H1 (cell line): ENCODE results near the gene DRAM1. TPM values are rescaled to one million over a fixed set of nuclear protein-coding genes. Genes with fewer than 3 reads are reported as not detected.

Source experiments
- CTCF ChIA-PET: fragments of 300-600 bp; sonication (Branson Sonifier 250); formaldehyde crosslinking; loops from one replicate; lab custom pipeline; 2021; ENCODE audit not compliant: partially characterized antibody; lab: Charles Lee
- POLR2A ChIA-PET: fragments of 300-600 bp; sonication (Branson Sonifier 250); formaldehyde crosslinking; loops from one replicate; lab custom pipeline; 2021; ENCODE audit warnings: inconsistent platforms; ENCODE audit not compliant: partially characterized antibody; lab: Charles Lee
- DNase-seq, 2 experiments: peaks; one replicate each; pipeline versions ENCODE4 v3.0.0 to v3.0.0-alpha.2; 2010 to 2022; ENCODE audit warnings: low spot score in 2 of 2, low read depth in 1 of 2, mixed read lengths in 1 of 2
- FAIRE-seq: peaks from 2 replicates; lab custom pipeline; 2011; peaks lifted over from hg19 to GRCh38; lab: Jason Lieb, UNC
- H2AFZ ChIP-seq: 2 replicates; pipeline ENCODE4 v1.8.1; 2012; ENCODE audit warnings: low read length, inconsistent platforms
- H2AK5ac ChIP-seq: 2 replicates; pipeline ENCODE4 v1.6.1; 2013; ENCODE audit warnings: low read depth, low read length
- H2BK120ac ChIP-seq: replicated peaks from 2 replicates; pipeline ENCODE3; 2013; ENCODE audit warnings: low read depth, low read length, inconsistent platforms
- H2BK12ac ChIP-seq: 2 replicates; pipeline ENCODE4 v1.6.1; 2013; ENCODE audit warnings: low read depth, low read length
- H2BK15ac ChIP-seq: 2 replicates; pipeline ENCODE4 v1.6.1; 2013; ENCODE audit warnings: low read length
- H2BK20ac ChIP-seq: 2 replicates; pipeline ENCODE4 v1.6.1; 2013; ENCODE audit warnings: low read length
- H2BK5ac ChIP-seq: 2 replicates; pipeline ENCODE4 v1.6.1; 2013; ENCODE audit warnings: low read depth, low read length
- H3K14ac ChIP-seq: 2 replicates; pipeline ENCODE4 v1.6.1; 2013; ENCODE audit warnings: inconsistent platforms; ENCODE audit not compliant: insufficient read length
- H3K18ac ChIP-seq: 2 replicates; pipeline ENCODE4 v1.6.1; 2013; ENCODE audit warnings: low read length; ENCODE audit errors: extremely low read depth
- H3K23ac ChIP-seq: 2 replicates; pipeline ENCODE4 v1.6.1; 2013; ENCODE audit warnings: inconsistent platforms; ENCODE audit not compliant: insufficient read length
- H3K23me2 ChIP-seq: 2 replicates; pipeline ENCODE4 v1.6.1; 2013; ENCODE audit warnings: low read depth, low read length
- H3K27ac ChIP-seq: 2 replicates; pipeline ENCODE4 v1.6.1; 2011; ENCODE audit warnings: low read depth, low read length, inconsistent platforms
- H3K27me3 ChIP-seq, 4 experiments: replicated peaks in 1 of 4; 1 replicate in 1 of 4; 2 replicates in 3 of 4; pipeline versions ENCODE4 v1.6.1 to v1.8.1; 2011 to 2013; ENCODE audit warnings: low read length in 3 of 4, mild to moderate bottlenecking in 3 of 4, inconsistent platforms in 2 of 4, mixed read lengths in 2 of 4, moderate library complexity in 1 of 4; ENCODE audit not compliant: control insufficient read depth in 3 of 4, insufficient read depth in 3 of 4; ENCODE audit errors: extremely low read depth in 1 of 4
- H3K36me3 ChIP-seq, 4 experiments: 2 replicates each; pipeline versions ENCODE4 v1.6.1 to v1.8.1; 2011 to 2013; ENCODE audit warnings: mild to moderate bottlenecking in 4 of 4, low read length in 3 of 4, moderate library complexity in 2 of 4, control low read depth in 1 of 4, inconsistent platforms in 1 of 4; ENCODE audit not compliant: insufficient read depth in 4 of 4, control insufficient read depth in 2 of 4
- H3K4ac ChIP-seq: replicated peaks from 2 replicates; pipeline ENCODE3; 2013; ENCODE audit warnings: low read length, low read depth, mixed read lengths, inconsistent platforms; ENCODE audit not compliant: insufficient read length
- H3K4me1 ChIP-seq, 4 experiments: replicated peaks in 1 of 4; 1 replicate in 1 of 4; 2 replicates in 3 of 4; pipeline versions ENCODE4 v1.6.1 to v1.8.1; 2011 to 2013; ENCODE audit warnings: low read length in 3 of 4, inconsistent platforms in 2 of 4, mixed read lengths in 1 of 4; ENCODE audit not compliant: insufficient read depth in 4 of 4, control insufficient read depth in 3 of 4
- H3K4me2 ChIP-seq, 2 experiments: 2 replicates each; pipeline versions ENCODE4 v1.6.1 to v1.8.1; 2011 to 2013; ENCODE audit warnings: low read depth in 2 of 2, low read length in 2 of 2, control low read depth in 1 of 2, inconsistent platforms in 1 of 2, mild to moderate bottlenecking in 1 of 2; ENCODE audit not compliant: insufficient read depth in 1 of 2
- H3K4me3 ChIP-seq, 4 experiments: fragments of 200-600, 300-600 bp in 1 of 4; sonication (generic), shearing (Covaris generic), sonication (Bioruptor Twin) in 1 of 4; 2 replicates each; pipeline versions ENCODE4 v1.5.1 to v1.8.1; 2011 to 2016; ENCODE audit warnings: low read length in 4 of 4, low read depth in 3 of 4, control low read depth in 2 of 4, inconsistent platforms in 2 of 4, mild to moderate bottlenecking in 2 of 4, mixed read lengths in 1 of 4, moderate library complexity in 1 of 4; ENCODE audit not compliant: insufficient read depth in 2 of 4; ENCODE audit errors: extremely low read depth in 1 of 4
- H3K56ac ChIP-seq: replicated peaks from 2 replicates; pipeline ENCODE3; 2013; ENCODE audit warnings: low read depth, mild to moderate bottlenecking, mixed read lengths, low read length, inconsistent platforms; ENCODE audit not compliant: insufficient read length
- H3K79me1 ChIP-seq: 2 replicates; pipeline ENCODE4 v1.6.1; 2013; ENCODE audit warnings: low read depth, low read length, control low read depth
- H3K79me2 ChIP-seq, 2 experiments: 2 replicates each; pipeline versions ENCODE4 v1.6.1 to v1.8.1; 2012 to 2013; ENCODE audit warnings: low read length in 2 of 2, mild to moderate bottlenecking in 2 of 2, inconsistent platforms in 1 of 2; ENCODE audit not compliant: insufficient read depth in 2 of 2, control insufficient read depth in 1 of 2
- H3K9ac ChIP-seq, 4 experiments: replicated peaks in 1 of 4; 1 replicate in 1 of 4; 2 replicates in 3 of 4; pipeline versions ENCODE4 v1.6.1 to v1.8.1; 2011 to 2013; ENCODE audit warnings: low read depth in 3 of 4, low read length in 3 of 4, control low read depth in 2 of 4, mild to moderate bottlenecking in 2 of 4, moderate library complexity in 2 of 4, inconsistent platforms in 1 of 4; ENCODE audit errors: extremely low read depth in 1 of 4
- H3K9me3 ChIP-seq, 2 experiments: 2 replicates each; pipeline versions ENCODE4 v1.6.1 to v1.8.1; 2012 to 2013; ENCODE audit warnings: mild to moderate bottlenecking in 2 of 2, moderate library complexity in 2 of 2, control low read depth in 1 of 2, inconsistent platforms in 1 of 2, low read depth in 1 of 2, low read length in 1 of 2, mixed read lengths in 1 of 2; ENCODE audit not compliant: insufficient read depth in 2 of 2
- H4K20me1 ChIP-seq, 2 experiments: replicated peaks in 1 of 2; 2 replicates each; pipeline versions ENCODE3 to v1.8.1; 2011 to 2013; ENCODE audit warnings: inconsistent platforms in 2 of 2, low read length in 2 of 2, mild to moderate bottlenecking in 1 of 2; ENCODE audit not compliant: insufficient read depth in 2 of 2, control insufficient read depth in 1 of 2
- H4K5ac ChIP-seq: 2 replicates; pipeline ENCODE4 v1.6.1; 2013; ENCODE audit warnings: low read length, low read depth, mixed read lengths, inconsistent platforms; ENCODE audit not compliant: insufficient read length
- H4K8ac ChIP-seq: 2 replicates; pipeline ENCODE4 v1.8.0; 2013; ENCODE audit warnings: mild to moderate bottlenecking, moderate library complexity, low read length, inconsistent platforms; ENCODE audit not compliant: insufficient read depth; ENCODE audit errors: extremely low read depth
- H4K91ac ChIP-seq: replicated peaks from 2 replicates; pipeline ENCODE3; 2013; ENCODE audit warnings: low read length, mixed read lengths, inconsistent platforms; ENCODE audit not compliant: insufficient read length
- CHD1 ChIP-seq: IDR thresholded peaks from 2 replicates; pipeline ENCODE4 v1.6.1; 2012; ENCODE audit warnings: low read depth, low read length, improper control_type of control experiment
- EP300 ChIP-seq, 2 experiments: IDR thresholded peaks; 1 replicate in 1 of 2; 2 replicates in 1 of 2; pipeline ENCODE4 v1.6.1; 2011 to 2012; ENCODE audit warnings: low read depth in 2 of 2, low read length in 2 of 2, mild to moderate bottlenecking in 2 of 2, borderline replicate concordance in 1 of 2, inconsistent platforms in 1 of 2, moderate library complexity in 1 of 2
- JUND ChIP-seq: IDR thresholded peaks from 2 replicates; pipeline ENCODE4 v1.6.1; 2011; ENCODE audit warnings: mild to moderate bottlenecking, improper control_type of control experiment, low read length
- POLR2AphosphoS5 ChIP-seq: IDR thresholded peaks from 2 replicates; pipeline ENCODE4 v1.6.1; 2011; ENCODE audit warnings: low read depth, low read length
- SIRT6 ChIP-seq: IDR thresholded peaks from one replicate; pipeline ENCODE4 v1.7.1; 2012; ENCODE audit warnings: low read length, inconsistent platforms
- SP1 ChIP-seq: IDR thresholded peaks from 2 replicates; pipeline ENCODE4 v1.6.1; 2011; ENCODE audit warnings: low read depth, low read length
- SP2 ChIP-seq: IDR thresholded peaks from 2 replicates; pipeline ENCODE4 v1.6.1; 2012; ENCODE audit warnings: mild to moderate bottlenecking, low read length, inconsistent platforms
- TAF1 ChIP-seq: IDR thresholded peaks from 2 replicates; pipeline ENCODE4 v1.6.1; 2011; ENCODE audit warnings: mild to moderate bottlenecking, low read depth, low read length
- WGBS, 2 experiments: shearing (Covaris generic) in 1 of 2; methylation state at CpG; one replicate each; pipeline versions ENCODE4 v1.1.6 to v1.1.7; 2013 to 2015; ENCODE audit warnings: low lambda C conversion rate in 2 of 2, mixed read lengths in 2 of 2, inconsistent platforms in 1 of 2, low coverage in 1 of 2, missing lambda C conversion rate in 1 of 2; ENCODE audit not compliant: insufficient replicate concordance in 2 of 2, insufficient coverage in 1 of 2, insufficient read length in 1 of 2; ENCODE audit errors: extremely low coverage in 1 of 2, missing lambda C conversion rate in 1 of 2; 5-methylcytosine and 5-hydroxymethylcytosine counted together
- polyA plus RNA-seq, 7 experiments: library from polyadenylated mRNA; depleted of rRNA in 3 of 7; stranded (reverse) in 5 of 7; unstranded in 2 of 7; fragments of >200 nt in 5 of 7; fragments of 200-250 nt in 2 of 7; gene quantifications; 1 replicate in 5 of 7; 2 replicates in 1 of 7; 4 replicates in 1 of 7; pipeline versions ENCODE4 v1.2.1 to v1.2.3, GENCODE V29; 2011 to 2013; ENCODE audit warnings: missing spikeins in 2 of 7, mixed read lengths in 2 of 7
- total RNA-seq: library from RNA; stranded (reverse); fragmentation: NEBNext Ultra II Directional; extraction: Animal tissue kit (Norgen Biotek cat#: 25700); gene quantifications from 2 replicates; pipeline ENCODE4 v1.2.1, GENCODE V29; 2021
- TF ChIP-seq, protein P1 (sequence below): IDR thresholded peaks from 2 replicates; pipeline ENCODE4 v1.6.1; 2012; ENCODE audit warnings: low read length, inconsistent platforms
- TF ChIP-seq, protein P2 (sequence below), 3 experiments: IDR thresholded peaks; 1 replicate in 2 of 3; 2 replicates in 1 of 3; pipeline versions ENCODE4 v1.5.1 to v1.6.1; 2011; ENCODE audit warnings: low read length in 3 of 3, mild to moderate bottlenecking in 3 of 3, inconsistent platforms in 2 of 3, low read depth in 1 of 3, moderate library complexity in 1 of 3; ENCODE audit not compliant: insufficient read depth in 1 of 3; ENCODE audit errors: control extremely low read depth in 1 of 3

The DRAM1 gene
- total and polyA plus RNA-seq, 2 of the 8 experiments (the other 6 are each of a cell fraction or from before 2014, with no cell fraction given): 4.6 to 6.2 TPM

DNA sequence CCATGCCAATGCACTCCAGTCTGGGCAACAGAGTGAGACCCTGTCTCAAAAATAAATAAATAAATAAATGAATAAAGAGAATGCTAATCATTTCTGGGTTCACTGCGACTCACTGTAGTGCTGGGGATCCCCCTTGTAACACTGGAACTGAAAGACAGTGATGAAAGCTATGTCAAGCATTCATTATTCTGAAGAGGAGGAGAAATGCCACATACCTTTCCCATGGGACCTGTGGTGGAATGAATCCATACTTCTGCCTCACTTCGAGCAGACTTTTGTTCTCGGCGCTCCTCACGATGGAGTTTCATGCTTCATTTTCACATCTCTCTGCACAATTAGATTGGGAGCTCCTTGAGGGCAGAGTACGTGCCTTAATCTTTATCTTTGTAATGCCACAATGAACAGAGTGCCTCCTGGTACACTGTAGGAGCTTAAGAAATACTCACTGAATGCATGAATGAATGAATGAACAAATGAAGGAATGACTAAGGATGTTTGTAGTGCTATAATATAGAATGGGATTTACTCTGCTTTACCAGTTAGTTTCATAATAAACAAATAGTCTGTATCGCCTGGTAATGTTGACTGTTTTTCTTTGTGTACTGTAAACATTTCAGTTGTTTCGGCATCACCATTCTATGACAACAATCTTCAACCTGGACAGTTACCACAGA is 45.8 kb downstream of the DRAM1 start:
- H3K27me3 ChIP-seq: no peaks in the 10 kb centered on the region
- no peaks in the 10 kb centered on the region for H3K23me2 ChIP-seq
- H2BK12ac ChIP-seq: no peak overlapping the region
- TF ChIP-seq SIRT6: no peak
- no peak for TF ChIP-seq SP1
- no peak for TF ChIP-seq TAF1
- no peak for TF ChIP-seq POLR2AphosphoS5
- TF ChIP-seq SP2: no peak
- TF ChIP-seq, protein P1, sequence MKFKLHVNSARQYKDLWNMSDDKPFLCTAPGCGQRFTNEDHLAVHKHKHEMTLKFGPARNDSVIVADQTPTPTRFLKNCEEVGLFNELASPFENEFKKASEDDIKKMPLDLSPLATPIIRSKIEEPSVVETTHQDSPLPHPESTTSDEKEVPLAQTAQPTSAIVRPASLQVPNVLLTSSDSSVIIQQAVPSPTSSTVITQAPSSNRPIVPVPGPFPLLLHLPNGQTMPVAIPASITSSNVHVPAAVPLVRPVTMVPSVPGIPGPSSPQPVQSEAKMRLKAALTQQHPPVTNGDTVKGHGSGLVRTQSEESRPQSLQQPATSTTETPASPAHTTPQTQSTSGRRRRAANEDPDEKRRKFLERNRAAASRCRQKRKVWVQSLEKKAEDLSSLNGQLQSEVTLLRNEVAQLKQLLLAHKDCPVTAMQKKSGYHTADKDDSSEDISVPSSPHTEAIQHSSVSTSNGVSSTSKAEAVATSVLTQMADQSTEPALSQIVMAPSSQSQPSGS: no peak
- TF ChIP-seq, protein P2, sequence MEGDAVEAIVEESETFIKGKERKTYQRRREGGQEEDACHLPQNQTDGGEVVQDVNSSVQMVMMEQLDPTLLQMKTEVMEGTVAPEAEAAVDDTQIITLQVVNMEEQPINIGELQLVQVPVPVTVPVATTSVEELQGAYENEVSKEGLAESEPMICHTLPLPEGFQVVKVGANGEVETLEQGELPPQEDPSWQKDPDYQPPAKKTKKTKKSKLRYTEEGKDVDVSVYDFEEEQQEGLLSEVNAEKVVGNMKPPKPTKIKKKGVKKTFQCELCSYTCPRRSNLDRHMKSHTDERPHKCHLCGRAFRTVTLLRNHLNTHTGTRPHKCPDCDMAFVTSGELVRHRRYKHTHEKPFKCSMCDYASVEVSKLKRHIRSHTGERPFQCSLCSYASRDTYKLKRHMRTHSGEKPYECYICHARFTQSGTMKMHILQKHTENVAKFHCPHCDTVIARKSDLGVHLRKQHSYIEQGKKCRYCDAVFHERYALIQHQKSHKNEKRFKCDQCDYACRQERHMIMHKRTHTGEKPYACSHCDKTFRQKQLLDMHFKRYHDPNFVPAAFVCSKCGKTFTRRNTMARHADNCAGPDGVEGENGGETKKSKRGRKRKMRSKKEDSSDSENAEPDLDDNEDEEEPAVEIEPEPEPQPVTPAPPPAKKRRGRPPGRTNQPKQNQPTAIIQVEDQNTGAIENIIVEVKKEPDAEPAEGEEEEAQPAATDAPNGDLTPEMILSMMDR (IDR thresholded peaks at IDR 0.05; ENCODE audit: control extremely low read depth in 1 of 3, insufficient read depth in 1 of 3, low read depth in 1 of 3, low read length in 3 of 3): no peak
- TF ChIP-seq JUND: no peak
- no peak for TF ChIP-seq CHD1
- no peak for TF ChIP-seq EP300 (IDR thresholded peaks at IDR 0.05; ENCODE audit: borderline replicate concordance in 1 of 2, low read depth in 2 of 2, low read length in 2 of 2)
- TF ChIP-seq, all 59 proteins: peak for 0
- Histone ChIP-seq H2BK120ac (no peak overlapping the region), H3K79me2 (no peaks in the 10 kb centered on the region), H3K4me2 (no peak overlapping the region), H3K9me3 (no peaks in the 10 kb centered on the region), H3K36me3 (no peaks in the 10 kb centered on the region), H3K4ac (no peak overlapping the region), H2BK15ac (no peak overlapping the region), H2AFZ (no peak overlapping the region), H2BK20ac (no peak overlapping the region), H3K27ac (no peak overlapping the region), H3K56ac (no peak overlapping the region), H4K91ac (no peak overlapping the region), H3K14ac (no peak overlapping the region), H3K9ac (no peak overlapping the region), H3K4me3 (no peak overlapping the region), H4K5ac (no peak overlapping the region), H2AK5ac (no peak overlapping the region), H4K20me1 (no peaks in the 10 kb centered on the region), H3K18ac (no peak overlapping the region), H3K79me1 (no peaks in the 10 kb centered on the region), H3K4me1 (no peaks in the 10 kb centered on the region), H2BK5ac (no peak overlapping the region), H4K8ac (no peak overlapping the region), H3K23ac (no peak overlapping the region)
- 92% methylated on average over 8 of the region's 8 CpGs; no CpG with 5 or more reads in 1 of the 2 experiments for WGBS, 2 experiments
- DNase-seq: no peak
- POLR2A ChIA-PET: no interaction called here
- CTCF ChIA-PET: interaction anchor here (0.6 to 1.0 kb wide), 3 partner anchors 83 to 956 kb away, joined by 3 read pairs; no protein-coding TSS in a partner anchor
- FAIRE-seq: no peak
